ENCODE data around the gene PCDHGC4. TPM values are rescaled to one million over a fixed set of nuclear protein-coding genes. Genes with fewer than 3 reads are reported as not detected.
A peak's percentile ranks its signal among the peaks of the same experiment; 100 is the strongest.

The PCDHGC4 gene
- total and polyA plus RNA-seq, 2 donors (not counting 3 experiments of a cell fraction or from before 2014, with no cell fraction given), result 0.25 to 2.1 TPM

DNA sequence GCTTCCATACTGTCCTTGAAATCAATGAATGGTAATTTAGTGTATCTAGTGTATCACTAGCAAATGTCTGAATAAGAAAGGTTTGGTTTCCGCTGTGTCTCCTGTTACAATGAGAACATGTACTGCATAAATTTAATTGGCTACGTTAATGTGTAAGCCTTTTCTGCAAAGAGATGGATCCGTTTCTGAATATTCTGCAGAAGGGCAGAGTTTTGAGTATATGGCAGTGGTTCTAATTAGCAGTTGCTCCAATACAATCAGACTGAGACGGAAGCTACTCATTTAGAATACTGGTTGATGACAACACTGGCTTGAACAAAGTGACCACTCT lies 555 bp upstream of the PCDHGC4 start:
- FAIRE-seq, result peak; percentile 68
- peak overlapping the region; percentile 78 for H3K4me2 ChIP-seq (ENCODE audit: insufficient read depth, low read length)
- ChIA-PET CTCF (interaction anchor here (0.7 to 4.1 kb wide), 11 partner anchors 8 to 135 kb away, joined by 3 to 25 read pairs (median 5); partner anchors contain the start of genes DIAPH1, PCDHGA12 and PCDHGC3), POLR2A (interaction anchor here (1.0 kb wide), 1 partner anchor 37 kb away, joined by 3 read pairs; no protein-coding TSS in a partner anchor)
- no TSS peak for BruUV-seq (replicated peaks)
- H3K79me2 ChIP-seq (ENCODE audit: control insufficient read depth, insufficient read depth, low read length), result no peaks in the 10 kb centered on the region
- H4K20me1 ChIP-seq (replicated peaks; ENCODE audit: control insufficient read depth, extremely low read depth, insufficient read depth, low read length), result no peaks in the 10 kb centered on the region
- H2AFZ ChIP-seq (ENCODE audit: low read depth, low read length), result no peak overlapping the region
- DNase-seq (ENCODE audit: low read depth, low spot score), result no peak
- dilution Hi-C loops (cut with MboI; ENCODE audit: extremely low pct_ligation_motif_present, low sequenced_read_pairs), result no loop called here
- no peaks in the 10 kb centered on the region for H3K9me1 ChIP-seq (replicated peaks; ENCODE audit: control insufficient read depth, extremely low read depth, insufficient read depth, low read length)
- TF ChIP-seq GATA2 (IDR thresholded peaks at IDR 0.05; ENCODE audit: insufficient read depth, insufficient read length, low read depth, low read length) (no peak), POLR2A (IDR thresholded peaks at IDR 0.05; ENCODE audit: low read depth, low read length) (no peak)
- TF ChIP-seq, protein P1, sequence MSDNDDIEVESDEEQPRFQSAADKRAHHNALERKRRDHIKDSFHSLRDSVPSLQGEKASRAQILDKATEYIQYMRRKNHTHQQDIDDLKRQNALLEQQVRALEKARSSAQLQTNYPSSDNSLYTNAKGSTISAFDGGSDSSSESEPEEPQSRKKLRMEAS (IDR thresholded peaks at IDR 0.05; ENCODE audit: insufficient read depth, insufficient read length), result no peak
- no peak overlapping the region for H3K9ac ChIP-seq (replicated peaks; ENCODE audit: extremely low read depth, insufficient read depth, low read length)
- intact Hi-C loops (cut with micrococcal nuclease), result loop anchor here (2.0 kb wide), 1 partner anchor 25 kb away; no protein-coding TSS in a partner anchor
- H3K9me3 ChIP-seq (replicated peaks; ENCODE audit: control insufficient read depth, insufficient read depth, low read length), result no peaks in the 10 kb centered on the region
- H3K27me3 ChIP-seq (ENCODE audit: control insufficient read depth in 2 of 2, insufficient read depth in 2 of 2, low read length in 2 of 2), result peaks cover 5 to 17% of the 10 kb centered on the region in 2 experiments
- no peaks in the 10 kb centered on the region for H3K36me3 ChIP-seq (ENCODE audit: control insufficient read depth in 2 of 2, extremely low read depth in 1 of 2, insufficient read depth in 2 of 2, low read length in 2 of 2)
- H3K4me1 ChIP-seq (ENCODE audit: control insufficient read depth, extremely low read depth, insufficient read depth, low read length), result peaks cover 10% of the 10 kb centered on the region
- H3K27ac ChIP-seq (ENCODE audit: insufficient read depth, low read depth, low read length), result no peak overlapping the region
- peak overlapping the region in 2 of 3 experiments; percentile 6 to 19 for H3K4me3 ChIP-seq (replicated peaks in 1 of 3; ENCODE audit: insufficient read depth in 1 of 3, low read depth in 1 of 3, low read length in 3 of 3)

DNA sequence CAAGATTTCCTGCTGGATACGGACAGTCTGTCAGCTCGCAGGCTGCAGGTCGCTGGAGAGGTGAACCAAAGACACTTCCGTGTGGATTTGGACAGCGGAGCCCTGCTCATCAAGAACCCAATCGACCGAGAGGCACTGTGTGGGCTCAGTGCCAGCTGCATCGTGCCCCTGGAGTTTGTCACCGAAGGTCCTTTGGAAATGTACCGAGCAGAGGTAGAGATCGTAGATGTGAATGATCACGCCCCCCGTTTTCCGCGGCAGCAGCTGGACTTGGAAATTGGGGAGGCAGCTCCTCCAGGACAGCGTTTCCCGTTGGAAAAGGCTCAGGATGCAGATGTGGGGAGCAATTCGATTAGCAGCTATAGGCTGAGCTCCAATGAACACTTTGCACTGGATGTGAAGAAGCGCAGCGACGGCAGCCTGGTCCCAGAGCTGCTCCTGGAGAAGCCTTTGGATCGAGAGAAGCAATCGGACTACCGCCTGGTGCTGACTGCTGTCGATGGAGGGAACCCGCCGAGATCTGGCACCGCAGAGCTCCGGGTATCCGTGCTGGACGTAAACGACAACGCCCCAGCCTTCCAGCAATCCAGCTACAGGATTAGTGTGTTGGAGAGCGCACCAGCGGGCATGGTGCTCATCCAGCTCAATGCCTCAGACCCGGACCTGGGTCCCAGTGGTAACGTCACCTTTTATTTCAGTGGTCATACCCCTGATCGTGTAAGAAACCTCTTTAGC lies 658 bp downstream of the PCDHGC4 start:
- Histone ChIP-seq H3K27me3 (ENCODE audit: control insufficient read depth in 2 of 2, insufficient read depth in 2 of 2, low read length in 2 of 2) (peaks cover 5 to 19% of the 10 kb centered on the region in 2 experiments), H3K9me1 (replicated peaks; ENCODE audit: control insufficient read depth, extremely low read depth, insufficient read depth, low read length) (no peaks in the 10 kb centered on the region), H3K4me1 (ENCODE audit: control insufficient read depth, extremely low read depth, insufficient read depth, low read length) (peaks cover 10% of the 10 kb centered on the region), H3K4me3 (replicated peaks in 1 of 3; ENCODE audit: insufficient read depth in 1 of 3, low read depth in 1 of 3, low read length in 3 of 3) (peak overlapping the region in 1 of 3 experiments; percentile 46), H3K36me3 (ENCODE audit: control insufficient read depth in 2 of 2, extremely low read depth in 1 of 2, insufficient read depth in 2 of 2, low read length in 2 of 2) (no peaks in the 10 kb centered on the region), H3K27ac (ENCODE audit: insufficient read depth, low read depth, low read length) (no peak overlapping the region), H3K4me2 (ENCODE audit: insufficient read depth, low read length) (peak overlapping the region; percentile 78), H3K9me3 (replicated peaks; ENCODE audit: control insufficient read depth, insufficient read depth, low read length) (no peaks in the 10 kb centered on the region), H4K20me1 (replicated peaks; ENCODE audit: control insufficient read depth, extremely low read depth, insufficient read depth, low read length) (no peaks in the 10 kb centered on the region), H2AFZ (ENCODE audit: low read depth, low read length) (no peak overlapping the region), H3K9ac (replicated peaks; ENCODE audit: extremely low read depth, insufficient read depth, low read length) (no peak overlapping the region), H3K79me2 (ENCODE audit: control insufficient read depth, insufficient read depth, low read length) (no peaks in the 10 kb centered on the region)
- dilution Hi-C loops (cut with MboI; ENCODE audit: extremely low pct_ligation_motif_present, low sequenced_read_pairs), result no loop called here
- CTCF ChIA-PET, result interaction anchor here (1.1 to 4.1 kb wide), 13 partner anchors 9 to 78 kb away, joined by 3 to 25 read pairs (median 5); partner anchors contain the start of genes PCDHGA12, PCDHGB7 and PCDHGC3
- FAIRE-seq (no peak), DNase-seq (ENCODE audit: low read depth, low spot score) (no peak)
- intact Hi-C loops (cut with micrococcal nuclease), result loop anchor here (1.0 to 2.0 kb wide), 2 partner anchors 9 to 23 kb away; no protein-coding TSS in a partner anchor
- POLR2A ChIA-PET, result no interaction called here
- TF ChIP-seq GATA2 (IDR thresholded peaks at IDR 0.05; ENCODE audit: insufficient read depth, insufficient read length, low read depth, low read length), result no peak
- TF ChIP-seq MYC (IDR thresholded peaks at IDR 0.05; ENCODE audit: low read depth, low read length), result no peak
- no peak for TF ChIP-seq POLR2A (IDR thresholded peaks at IDR 0.05; ENCODE audit: low read depth, low read length)
- TF ChIP-seq, protein P1 (IDR thresholded peaks at IDR 0.05; ENCODE audit: insufficient read depth, insufficient read length), result no peak
- no peak for TF ChIP-seq POLR2AphosphoS5 (IDR thresholded peaks at IDR 0.05; ENCODE audit: insufficient read depth, low read depth, low read length)
- no peak for TF ChIP-seq JUN (IDR thresholded peaks at IDR 0.05; ENCODE audit: borderline replicate concordance, insufficient read depth, insufficient read length, low read depth)
- TF ChIP-seq FOS (IDR thresholded peaks at IDR 0.05; ENCODE audit: borderline replicate concordance, insufficient read depth, low read length), result no peak
- TF ChIP-seq, protein P2, sequence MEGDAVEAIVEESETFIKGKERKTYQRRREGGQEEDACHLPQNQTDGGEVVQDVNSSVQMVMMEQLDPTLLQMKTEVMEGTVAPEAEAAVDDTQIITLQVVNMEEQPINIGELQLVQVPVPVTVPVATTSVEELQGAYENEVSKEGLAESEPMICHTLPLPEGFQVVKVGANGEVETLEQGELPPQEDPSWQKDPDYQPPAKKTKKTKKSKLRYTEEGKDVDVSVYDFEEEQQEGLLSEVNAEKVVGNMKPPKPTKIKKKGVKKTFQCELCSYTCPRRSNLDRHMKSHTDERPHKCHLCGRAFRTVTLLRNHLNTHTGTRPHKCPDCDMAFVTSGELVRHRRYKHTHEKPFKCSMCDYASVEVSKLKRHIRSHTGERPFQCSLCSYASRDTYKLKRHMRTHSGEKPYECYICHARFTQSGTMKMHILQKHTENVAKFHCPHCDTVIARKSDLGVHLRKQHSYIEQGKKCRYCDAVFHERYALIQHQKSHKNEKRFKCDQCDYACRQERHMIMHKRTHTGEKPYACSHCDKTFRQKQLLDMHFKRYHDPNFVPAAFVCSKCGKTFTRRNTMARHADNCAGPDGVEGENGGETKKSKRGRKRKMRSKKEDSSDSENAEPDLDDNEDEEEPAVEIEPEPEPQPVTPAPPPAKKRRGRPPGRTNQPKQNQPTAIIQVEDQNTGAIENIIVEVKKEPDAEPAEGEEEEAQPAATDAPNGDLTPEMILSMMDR (IDR thresholded peaks at IDR 0.05; ENCODE audit: extremely low read depth in 1 of 2, insufficient read depth in 1 of 2, low read depth in 1 of 2, low read length in 2 of 2), result no peak
- TF ChIP-seq EZH2 (IDR thresholded peaks at IDR 0.05; ENCODE audit: borderline replicate concordance, low read depth, low read length, severe bottlenecking), result no peak
- BruUV-seq (replicated peaks), result no TSS peak
